T47D (cell line): ENCODE data around the gene SHE.

Source experiments
- DNase-seq, 2 experiments: peaks; one replicate each; pipeline versions ENCODE4 v3.0.0 to v3.0.0-alpha.2; 2011 to 2012; ENCODE audit warnings: low read depth in 1 of 2, low spot score in 1 of 2
- JUND ChIP-seq: IDR thresholded peaks from 2 replicates; pipeline ENCODE4 v1.6.1; 2012; ENCODE audit warnings: low read depth
- in situ Hi-C: cut with HindIII; loops from 2 replicates; pipeline ENCODE4 v1.10.0; 2016; ENCODE audit warnings: low sequenced_read_pairs, low pct_unique_long_range_greater_than_20kb

SHE gene

GRCh38 chr1:154502066-154502743 is at the start of gene SHE, which contains the start of gene TDRD10:
Gene SHE (minus strand): TSS chr1:154502412. CDS start chr1:154502026, 386 bp downstream.
Gene TDRD10 (plus strand): TSS chr1:154502219. CDS start chr1:154506904, 4,685 bp downstream.
- in situ Hi-C loops: no loop called here
- TF ChIP-seq JUND: no peak
- DNase-seq: no peak

GRCh38 chr1:154551474-154551873 is 49.3 kb upstream of the SHE start:
- no peak for TF ChIP-seq JUND
- in situ Hi-C loops: no loop called here
- no peak for DNase-seq

GRCh38 chr1:154550657-154551056 is 48.4 kb upstream of the SHE start:
- in situ Hi-C loops: no loop called here
- no peak for TF ChIP-seq JUND
- no peak for DNase-seq

- DNase-seq: no peak
- in situ Hi-C loops: no loop called here
- no peak for TF ChIP-seq JUND
These were observed 47.9 kb upstream of the SHE start for GRCh38 chr1:154550070-154550469.

GRCh38 chr1:154549202-154549770 is 47.1 kb upstream of the SHE start:
- DNase-seq: no peak
- in situ Hi-C loops: no loop called here
- no peak for TF ChIP-seq JUND

- no peak for DNase-seq
- in situ Hi-C loops: no loop called here
- TF ChIP-seq JUND: no peak
These were observed 45.8 kb upstream of the SHE start for GRCh38 chr1:154548028-154548427.

GRCh38 chr1:154547105-154547732 is 45.0 kb upstream of the SHE start:
- in situ Hi-C loops: no loop called here
- no peak for DNase-seq
- no peak for TF ChIP-seq JUND

- TF ChIP-seq JUND: no peak
- DNase-seq: peak; percentile 56 to 83
- in situ Hi-C loops: no loop called here
These were observed 44.3 kb upstream of the SHE start for GRCh38 chr1:154546264-154547063.

GRCh38 chr1:154541231-154541630 is 39.0 kb upstream of the SHE start:
- no peak for DNase-seq
- in situ Hi-C loops: no loop called here
- TF ChIP-seq JUND: no peak

GRCh38 chr1:154539486-154540483 is 37.6 kb upstream of the SHE start:
- in situ Hi-C loops: no loop called here
- peak in 1 of 2 experiments; percentile 87 for DNase-seq
- TF ChIP-seq JUND: no peak

GRCh38 chr1:154536570-154536969 is 34.4 kb upstream of the SHE start:
- TF ChIP-seq JUND: no peak
- no peak for DNase-seq
- in situ Hi-C loops: no loop called here
